Esophagus muscularis mucosa (tissue), 4 donors: ENCODE results near the gene PIK3CG. TPM values are rescaled to one million over a fixed set of nuclear protein-coding genes. Genes with fewer than 3 reads are reported as not detected.

Experiments used
- DNase-seq: peaks from one replicate; pipeline ENCODE4 v3.0.0-alpha.2; 2017; ENCODE audit errors: extremely low spot score
- H3K27ac ChIP-seq, 4 donors: fragments of 200-600 bp; sonication (generic); replicated peaks in 1 of 4; 1 replicate in 3 of 4; 2 replicates in 1 of 4; pipeline ENCODE4 v1.5.1; 2016 to 2019; ENCODE audit warnings: mild to moderate bottlenecking in 1 of 4
- H3K27me3 ChIP-seq, 4 donors: fragments of 200-600 bp; sonication (generic); one replicate each; pipeline versions ENCODE4 v1.5.1 to v1.6.0; 2016 to 2019
- H3K36me3 ChIP-seq, 4 donors: fragments of 200-600 bp; sonication (generic); one replicate each; pipeline ENCODE4 v1.5.1; 2016 to 2019
- H3K4me1 ChIP-seq, 4 donors: fragments of 200-600 bp; sonication (generic); one replicate each; pipeline ENCODE4 v1.5.1; 2016 to 2019
- H3K4me3 ChIP-seq, 4 donors: fragments of 200-600 bp; sonication (generic); 1 replicate in 2 of 4; 2 replicates in 2 of 4; pipeline ENCODE4 v1.5.1; 2016 to 2019; ENCODE audit warnings: mild to moderate bottlenecking in 4 of 4, moderate library complexity in 1 of 4
- H3K9me3 ChIP-seq, 4 donors: fragments of 200-600 bp; sonication (generic); 1 replicate in 3 of 4; 2 replicates in 1 of 4; pipeline ENCODE4 v1.5.1; 2016 to 2019
- CTCF ChIP-seq, 3 experiments: fragments of 200-600 bp in 2 of 3; fragments of 450-650 bp in 1 of 3; sonication (generic) in 2 of 3; IDR thresholded peaks; one replicate each; pipeline ENCODE4 v1.5.1; 2017 to 2019; ENCODE audit warnings: antibody characterized with exemption in 3 of 3, mild to moderate bottlenecking in 2 of 3, moderate library complexity in 1 of 3
- EP300 ChIP-seq: sonication (generic); formaldehyde crosslinking; IDR thresholded peaks from one replicate; pipeline ENCODE4 v1.6.1; 2017; ENCODE audit warnings: antibody characterized with exemption
- POLR2A ChIP-seq: fragments of 450-650 bp; IDR thresholded peaks from one replicate; pipeline ENCODE4 v1.6.1; 2017; ENCODE audit warnings: antibody characterized with exemption, moderate library complexity, mild to moderate bottlenecking, low read depth
- POLR2AphosphoS5 ChIP-seq, 2 donors: sonication (generic); formaldehyde crosslinking; IDR thresholded peaks; one replicate each; pipeline ENCODE4 v1.6.1; 2017; ENCODE audit warnings: antibody characterized with exemption in 2 of 2
- WGBS: methylation state at CpG from one replicate; pipeline ENCODE4 v1.1.5; 2018; 5-methylcytosine and 5-hydroxymethylcytosine counted together
- intact Hi-C: fragments of 100-400 bp; cut with DNase I; formaldehyde crosslinking; loops from one replicate; pipeline ENCODE4 v1.15.1; 2023
- total RNA-seq, 4 donors: library from RNA; depleted of rRNA; stranded (reverse); fragments of >200 nt; gene quantifications; one replicate each; pipeline versions ENCODE4 v1.1.0 to v1.2.1, GENCODE V29; 2016

PIK3CG gene
- total RNA-seq, 4 donors from 2014 or later = 1.8 to 3.8 (median 2.7) TPM

- TF ChIP-seq CTCF (IDR thresholded peaks at IDR 0.05) = no peak
- TF ChIP-seq POLR2A = no peak
- TF ChIP-seq POLR2AphosphoS5 (IDR thresholded peaks at IDR 0.05) = no peak
- no peak for TF ChIP-seq EP300
- intact Hi-C loops = no loop called here
- no peaks in the 10 kb centered on the region for H3K4me1 ChIP-seq
These were observed 44.5 kb upstream of the PIK3CG start for GRCh38 chr7:106820321-106821217.

GRCh38 chr7:106823631-106824030, 41.5 kb upstream of the PIK3CG start:
- TF ChIP-seq POLR2AphosphoS5 (IDR thresholded peaks at IDR 0.05) = no peak
- no peak for TF ChIP-seq CTCF (IDR thresholded peaks at IDR 0.05)
- no peak for TF ChIP-seq EP300
- no peak for TF ChIP-seq POLR2A
- intact Hi-C loops = no loop called here
- H3K4me3 ChIP-seq = no peak overlapping the region
- no peaks in the 10 kb centered on the region for H3K9me3 ChIP-seq
- H3K27ac ChIP-seq = no peak overlapping the region
- peak; percentile 39 for DNase-seq
- no peaks in the 10 kb centered on the region for H3K36me3 ChIP-seq
- no peaks in the 10 kb centered on the region for H3K27me3 ChIP-seq
- H3K4me1 ChIP-seq = no peaks in the 10 kb centered on the region

More at GRCh38 chr7:106820321-106821217, 44.5 kb upstream of the PIK3CG start:
- peak; percentile 78 for DNase-seq
- H3K27me3 ChIP-seq = no peaks in the 10 kb centered on the region
- no peaks in the 10 kb centered on the region for H3K36me3 ChIP-seq
- H3K9me3 ChIP-seq = no peaks in the 10 kb centered on the region
- WGBS = 79% methylated on average over 4 of the region's 4 CpGs
- H3K27ac ChIP-seq = no peak overlapping the region
- H3K4me3 ChIP-seq = no peak overlapping the region

- 97% methylated on average over 4 of the region's 4 CpGs for WGBS
- peaks cover 0 to 4% (median 0%) of the 10 kb centered on the region in 4 donors for H3K9me3 ChIP-seq
- DNase-seq = no peak
- H3K4me3 ChIP-seq = no peak overlapping the region
- TF ChIP-seq POLR2A = no peak
- TF ChIP-seq CTCF (IDR thresholded peaks at IDR 0.05) = no peak
- TF ChIP-seq POLR2AphosphoS5 (IDR thresholded peaks at IDR 0.05) = no peak
- TF ChIP-seq EP300 = no peak
- H3K36me3 ChIP-seq = no peaks in the 10 kb centered on the region
- no peak overlapping the region for H3K27ac ChIP-seq
- no peaks in the 10 kb centered on the region for H3K4me1 ChIP-seq
- intact Hi-C loops = no loop called here
- no peaks in the 10 kb centered on the region for H3K27me3 ChIP-seq
These were observed 40.6 kb upstream of the PIK3CG start for GRCh38 chr7:106824458-106824857.

GRCh38 chr7:106827626-106828025, 37.5 kb upstream of the PIK3CG start:
- TF ChIP-seq POLR2A = no peak
- no peak for TF ChIP-seq EP300
- TF ChIP-seq CTCF (IDR thresholded peaks at IDR 0.05) = no peak
- TF ChIP-seq POLR2AphosphoS5 (IDR thresholded peaks at IDR 0.05) = no peak
- no peak for DNase-seq
- intact Hi-C loops = no loop called here

More at GRCh38 chr7:106827626-106828025, 37.5 kb upstream of the PIK3CG start:
- Histone ChIP-seq H3K4me1 (no peaks in the 10 kb centered on the region), H3K9me3 (peaks cover 0 to 6% (median 3%) of the 10 kb centered on the region in 4 donors), H3K27ac (no peak overlapping the region), H3K27me3 (no peaks in the 10 kb centered on the region), H3K36me3 (no peaks in the 10 kb centered on the region), H3K4me3 (no peak overlapping the region)
- 79% methylated on average over 2 of the region's 2 CpGs for WGBS
